Measurements from ENCODE around the gene ARHGEF12. TPM values are rescaled to one million over a fixed set of nuclear protein-coding genes. Genes with fewer than 3 reads are reported as not detected.

Gene ARHGEF12
- total RNA-seq, 4 donors from 2014 or later = 169 to 268 (median 197) TPM

- no peaks in the 10 kb centered on the region for H3K27me3 ChIP-seq
- TF ChIP-seq POLR2A (IDR thresholded peaks at IDR 0.05) = no peak
- TF ChIP-seq CTCF (IDR thresholded peaks at IDR 0.05) = no peak
- WGBS, 2 donors = 84 to 90% methylated on average over 2 of the region's 2 CpGs
- H3K9me3 ChIP-seq = no peaks in the 10 kb centered on the region
- no peak for DNase-seq
- H3K4me1 ChIP-seq = peaks cover 17 to 31% of the 10 kb centered on the region in 2 donors
- intact Hi-C loops (cut with DNase I) = no loop called here
- no peak overlapping the region for H3K4me3 ChIP-seq (replicated peaks in 1 of 3)
- no peak overlapping the region for H3K27ac ChIP-seq
- no peaks in the 10 kb centered on the region for H3K36me3 ChIP-seq
Observed at GRCh38 chr11:120386774-120387371, 50.7 kb downstream of the ARHGEF12 start.

GRCh38 chr11:120388261-120388660 lies 52.0 kb downstream of the ARHGEF12 start:
- TF ChIP-seq CTCF (IDR thresholded peaks at IDR 0.05) (no peak), POLR2A (IDR thresholded peaks at IDR 0.05) (no peak)
- Histone ChIP-seq H3K27me3 (no peaks in the 10 kb centered on the region), H3K9me3 (no peaks in the 10 kb centered on the region), H3K4me3 (replicated peaks in 1 of 3) (no peak overlapping the region), H3K36me3 (no peaks in the 10 kb centered on the region), H3K4me1 (peaks cover 11 to 39% of the 10 kb centered on the region in 2 donors), H3K27ac (no peak overlapping the region)
- intact Hi-C loops (cut with DNase I) = no loop called here
- no peak for DNase-seq

- peaks cover under 1 to 31% of the 10 kb centered on the region in 2 donors for H3K4me1 ChIP-seq
- TF ChIP-seq POLR2A (IDR thresholded peaks at IDR 0.05) (no peak), CTCF (IDR thresholded peaks at IDR 0.05) (no peak)
Observed at GRCh38 chr11:120389693-120390584, 53.7 kb downstream of the ARHGEF12 start.

GRCh38 chr11:120390585-120390922 lies 54.3 kb downstream of the ARHGEF12 start:
- H3K27ac ChIP-seq = no peak overlapping the region
- H3K4me1 ChIP-seq = peaks cover 0 to 25% of the 10 kb centered on the region in 2 donors
- intact Hi-C loops (cut with DNase I) = no loop called here
- H3K4me3 ChIP-seq (replicated peaks in 1 of 3) = no peak overlapping the region
- WGBS, 2 donors = 84 to 85% methylated on average over 1 of the region's 1 CpG
- no peaks in the 10 kb centered on the region for H3K36me3 ChIP-seq
- DNase-seq = no peak
- no peaks in the 10 kb centered on the region for H3K27me3 ChIP-seq
- no peaks in the 10 kb centered on the region for H3K9me3 ChIP-seq
- no peak for TF ChIP-seq POLR2A (IDR thresholded peaks at IDR 0.05)
- TF ChIP-seq CTCF (IDR thresholded peaks at IDR 0.05) = no peak

More at GRCh38 chr11:120389693-120390584, 53.7 kb downstream of the ARHGEF12 start:
- no peak for DNase-seq
- Histone ChIP-seq H3K4me3 (replicated peaks in 1 of 3) (no peak overlapping the region), H3K9me3 (no peaks in the 10 kb centered on the region), H3K36me3 (no peaks in the 10 kb centered on the region), H3K27ac (no peak overlapping the region), H3K27me3 (no peaks in the 10 kb centered on the region)
- intact Hi-C loops (cut with DNase I) = no loop called here
- WGBS, 2 donors = 85 to 88% methylated on average over 5 of the region's 5 CpGs

- DNase-seq = no peak
- Histone ChIP-seq H3K4me3 (replicated peaks in 1 of 3) (no peak overlapping the region), H3K27ac (peak overlapping the region in 2 of 3 donors; percentile 18 to 24), H3K27me3 (no peaks in the 10 kb centered on the region), H3K4me1 (peaks cover 0 to 18% of the 10 kb centered on the region in 2 donors), H3K36me3 (no peaks in the 10 kb centered on the region), H3K9me3 (no peaks in the 10 kb centered on the region)
- TF ChIP-seq POLR2A (IDR thresholded peaks at IDR 0.05) = no peak
- TF ChIP-seq CTCF (IDR thresholded peaks at IDR 0.05) = no peak
- intact Hi-C loops (cut with DNase I) = no loop called here
Observed at GRCh38 chr11:120391292-120391691, 55.1 kb downstream of the ARHGEF12 start.

Measured in thyroid gland (tissue), 4 donors.